ENCODE results near the gene NTF3. TPM values are rescaled to one million over a fixed set of nuclear protein-coding genes. Genes with fewer than 3 reads are reported as not detected.
A peak's percentile ranks its signal among the peaks of the same experiment; 100 is the strongest.

The NTF3 gene
- total and polyA plus RNA-seq, 12 donors: 0.20 to 2.2 (median 0.79) TPM; not detected in 1

DNA sequence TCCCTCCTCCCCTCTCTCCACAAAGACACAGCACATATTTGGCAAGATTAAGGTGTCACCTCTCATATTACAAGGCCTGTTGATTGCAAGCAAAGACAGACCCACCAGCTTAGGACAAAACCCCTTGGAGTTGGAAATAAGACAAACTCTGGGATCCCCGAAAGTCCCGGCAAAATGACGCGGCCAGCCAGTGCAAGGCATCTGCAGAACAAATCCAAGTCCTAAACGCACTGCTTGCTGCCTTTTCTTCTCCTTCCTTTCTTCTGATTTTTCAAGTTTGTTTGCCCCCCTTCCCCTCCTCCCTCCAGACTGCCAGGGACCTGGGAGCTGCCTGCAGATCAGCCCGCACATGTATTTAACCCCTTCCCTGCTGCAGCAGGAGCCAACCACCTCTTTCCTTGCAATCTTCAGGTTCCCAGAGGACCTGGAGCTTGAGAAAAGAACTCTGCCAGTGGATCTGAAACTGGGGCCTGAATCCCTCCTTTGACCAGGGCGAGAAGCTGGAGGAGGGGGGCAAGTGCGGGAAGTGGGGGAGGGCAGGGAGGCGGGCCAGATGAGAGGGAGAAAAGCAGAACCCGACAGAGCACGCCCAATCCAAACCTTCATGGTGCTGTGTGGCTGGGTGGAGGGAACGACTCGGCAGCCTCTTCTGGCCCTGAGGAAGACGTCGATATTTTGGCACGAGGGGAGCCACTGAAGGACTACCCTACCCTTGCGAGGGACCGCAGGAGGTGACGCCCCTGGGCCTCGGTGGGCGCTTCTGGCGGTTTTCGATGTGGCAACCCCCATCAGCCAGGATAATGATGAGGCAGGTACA lies 2.0 kb upstream of the NTF3 start:
- Histone ChIP-seq H3K27ac (no peak overlapping the region), H3K4me3 (peak overlapping the region in 7 of 10 donors; percentile 43 to 76 (median 60)), H3K36me3 (no peaks in the 10 kb centered on the region), H3K27me3 (peaks cover 0 to 86% (median 64%) of the 10 kb centered on the region in 7 donors), H3K9me3 (no peaks in the 10 kb centered on the region), H3K4me1 (peaks cover 8 to 46% (median 26%) of the 10 kb centered on the region in 9 donors)
- intact Hi-C loops (cut with DNase I): loop anchor here in 8 of 10 donors (2.0 to 10.0 kb wide), 8 partner anchors 77 to 405 kb away; no protein-coding TSS in a partner anchor
- WGBS, 2 donors: 24 to 29% methylated on average over 23 of the region's 23 CpGs
- no peak for DNase-seq
- ATAC-seq: no peak
- TF ChIP-seq, protein P1, sequence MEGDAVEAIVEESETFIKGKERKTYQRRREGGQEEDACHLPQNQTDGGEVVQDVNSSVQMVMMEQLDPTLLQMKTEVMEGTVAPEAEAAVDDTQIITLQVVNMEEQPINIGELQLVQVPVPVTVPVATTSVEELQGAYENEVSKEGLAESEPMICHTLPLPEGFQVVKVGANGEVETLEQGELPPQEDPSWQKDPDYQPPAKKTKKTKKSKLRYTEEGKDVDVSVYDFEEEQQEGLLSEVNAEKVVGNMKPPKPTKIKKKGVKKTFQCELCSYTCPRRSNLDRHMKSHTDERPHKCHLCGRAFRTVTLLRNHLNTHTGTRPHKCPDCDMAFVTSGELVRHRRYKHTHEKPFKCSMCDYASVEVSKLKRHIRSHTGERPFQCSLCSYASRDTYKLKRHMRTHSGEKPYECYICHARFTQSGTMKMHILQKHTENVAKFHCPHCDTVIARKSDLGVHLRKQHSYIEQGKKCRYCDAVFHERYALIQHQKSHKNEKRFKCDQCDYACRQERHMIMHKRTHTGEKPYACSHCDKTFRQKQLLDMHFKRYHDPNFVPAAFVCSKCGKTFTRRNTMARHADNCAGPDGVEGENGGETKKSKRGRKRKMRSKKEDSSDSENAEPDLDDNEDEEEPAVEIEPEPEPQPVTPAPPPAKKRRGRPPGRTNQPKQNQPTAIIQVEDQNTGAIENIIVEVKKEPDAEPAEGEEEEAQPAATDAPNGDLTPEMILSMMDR (IDR thresholded peaks at IDR 0.05): no peak

DNA sequence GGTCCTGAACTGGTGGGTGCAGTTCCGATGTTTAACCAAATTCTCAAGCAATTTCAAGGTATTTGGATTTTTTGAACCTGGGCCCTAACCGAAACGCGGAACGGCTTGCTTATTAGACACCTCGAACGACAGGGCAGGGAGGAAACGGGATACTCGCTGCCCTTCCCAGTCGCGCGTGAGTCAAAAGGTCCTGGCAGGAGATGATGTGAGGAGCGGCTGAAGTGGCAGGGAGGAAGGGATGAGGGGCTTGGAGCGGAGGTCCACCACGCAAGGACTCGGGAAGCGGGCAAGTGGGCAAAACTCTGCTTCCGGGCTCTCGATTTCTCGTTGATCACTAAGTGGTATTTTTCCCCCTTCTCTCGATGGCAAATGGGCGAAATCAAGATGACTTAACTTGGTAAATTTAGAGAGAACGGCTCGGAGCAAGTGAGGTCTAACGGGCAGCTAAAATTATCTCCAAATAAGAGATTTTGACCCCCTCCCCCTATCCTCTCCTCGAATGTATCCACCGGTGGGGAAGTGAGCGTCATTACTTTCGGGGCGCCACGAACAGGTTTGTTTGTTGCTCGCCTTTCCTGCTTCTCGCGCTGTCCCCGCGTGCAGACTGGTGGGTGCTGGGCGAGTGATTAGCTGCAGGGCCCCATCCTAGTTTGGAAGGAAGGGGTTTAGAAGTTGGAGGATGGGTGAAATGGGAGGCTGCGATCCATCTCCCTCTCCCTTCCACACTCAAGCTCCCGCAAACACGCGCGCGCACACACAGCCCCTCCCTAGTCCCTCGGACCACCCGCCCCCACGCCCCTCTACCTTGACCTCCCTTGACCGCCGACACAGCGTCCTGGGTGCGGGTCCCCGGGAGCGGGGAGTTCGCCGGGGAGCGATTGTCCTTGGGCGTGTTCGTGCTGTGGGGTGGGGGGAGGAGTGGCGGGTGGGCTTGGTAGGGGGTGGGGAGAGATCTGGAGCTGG lies 986 bp upstream of the NTF3 start:
- ATAC-seq (peak in 1 of 8 donors; percentile 29), DNase-seq (no peak)
- Histone ChIP-seq H3K4me1 (peaks cover 8 to 46% (median 26%) of the 10 kb centered on the region in 9 donors), H3K27me3 (peaks cover 0 to 96% (median 59%) of the 10 kb centered on the region in 7 donors), H3K9me3 (no peaks in the 10 kb centered on the region), H3K4me3 (peak overlapping the region; percentile 3 to 76 (median 57)), H3K36me3 (no peaks in the 10 kb centered on the region), H3K27ac (no peak overlapping the region)
- 3 to 4% methylated on average over 51 to 58 of the region's 58 CpGs for WGBS, 2 donors
- intact Hi-C loops (cut with DNase I): loop anchor here in 3 of 10 donors (5.0 to 10.0 kb wide), 4 partner anchors 76 to 406 kb away; no protein-coding TSS in a partner anchor
- TF ChIP-seq, protein P1 (IDR thresholded peaks at IDR 0.05): no peak

- Histone ChIP-seq H3K27ac (peak overlapping the region in 7 of 10 donors; percentile 15 to 62 (median 48)), H3K27me3 (peaks cover 0 to 85% (median 50%) of the 10 kb centered on the region in 7 donors), H3K9me3 (peaks cover 0 to 2% (median 0%) of the 10 kb centered on the region in 11 donors), H3K4me3 (peak overlapping the region; percentile 43 to 76 (median 57)), H3K4me1 (peaks cover 8 to 65% (median 33%) of the 10 kb centered on the region in 9 donors), H3K36me3 (no peaks in the 10 kb centered on the region)
- intact Hi-C loops (cut with DNase I): loop anchor here in 3 of 10 donors (5.0 to 10.0 kb wide), 4 partner anchors 74 to 408 kb away; no protein-coding TSS in a partner anchor
- TF ChIP-seq, protein P1 (IDR thresholded peaks at IDR 0.05): peak in 2 of 9 donors; percentile 4 to 14
- DNase-seq: peak in 1 of 2 donors; percentile 25
- 1 to 3% methylated on average over 59 of the region's 59 CpGs for WGBS, 2 donors
- peak in 3 of 8 donors; percentile 18 to 38 (median 21) for ATAC-seq
Measured at GRCh38 chr12:5433081-5433844, 1.4 kb downstream of the NTF3 start.

Data from heart right ventricle (tissue), 16 donors.